GM19467 (cell line): ENCODE results near the gene TRMT61B.

Experiments
- ATAC-seq: cut with Tn5 transposase; IDR thresholded peaks from one replicate; pipeline ENCODE4 v1.9.1; 2021; ENCODE audit warnings: mild to moderate bottlenecking, moderate library complexity; ENCODE audit not compliant: unreplicated experiment

TRMT61B gene

GRCh38 chr2:28868611-28869010 is 1.5 kb downstream of the TRMT61B start:
- no peak for ATAC-seq

GRCh38 chr2:28855977-28856376 is 14.1 kb downstream of the TRMT61B start:
- no peak for ATAC-seq

GRCh38 chr2:28855193-28855592 is 14.9 kb downstream of the TRMT61B start:
- no peak for ATAC-seq

- no peak for ATAC-seq
These were observed 28.1 kb downstream of the TRMT61B start for GRCh38 chr2:28842042-28842441.

GRCh38 chr2:28838971-28839370 is 31.1 kb downstream of the TRMT61B start:
- no peak for ATAC-seq

GRCh38 chr2:28835781-28836180 is 34.3 kb downstream of the TRMT61B start:
- no peak for ATAC-seq

- no peak for ATAC-seq
These were observed 36.2 kb downstream of the TRMT61B start for GRCh38 chr2:28833740-28834470.

- ATAC-seq = no peak
These were observed 41.7 kb downstream of the TRMT61B start for GRCh38 chr2:28828382-28828781.

GRCh38 chr2:28824870-28825269 is 45.2 kb downstream of the TRMT61B start:
- ATAC-seq = no peak

- ATAC-seq = no peak
These were observed 45.9 kb downstream of the TRMT61B start for GRCh38 chr2:28824207-28824606.

- no peak for ATAC-seq
These were observed 48.1 kb downstream of the TRMT61B start for GRCh38 chr2:28822036-28822435.

- no peak for ATAC-seq
These were observed 48.7 kb downstream of the TRMT61B start for GRCh38 chr2:28821295-28821958.

GRCh38 chr2:28818053-28818452 is 52.1 kb downstream of the TRMT61B start:
- ATAC-seq = no peak

GRCh38 chr2:28810384-28811285 is 59.5 kb downstream of the TRMT61B start, which contains the start of gene SPDYA:
Gene SPDYA, plus strand, starts transcription at chr2:28810834. Its CDS starts 5,181 bp downstream, at chr2:28816015.
- peak; percentile 85 for ATAC-seq

- no peak for ATAC-seq
These were observed 60.2 kb downstream of the TRMT61B start for GRCh38 chr2:28809927-28810326.

- ATAC-seq = no peak
These were observed 67.1 kb downstream of the TRMT61B start for GRCh38 chr2:28802975-28803429.

GRCh38 chr2:28801726-28802125 is 68.4 kb downstream of the TRMT61B start:
- ATAC-seq = no peak
